Eye (tissue), 1 donor: Measurements from ENCODE around the gene DDX51.

Source experiments
- DNase-seq: peaks from one replicate; pipeline ENCODE4 v3.0.0-alpha.2; 2015

The DDX51 gene

DNA sequence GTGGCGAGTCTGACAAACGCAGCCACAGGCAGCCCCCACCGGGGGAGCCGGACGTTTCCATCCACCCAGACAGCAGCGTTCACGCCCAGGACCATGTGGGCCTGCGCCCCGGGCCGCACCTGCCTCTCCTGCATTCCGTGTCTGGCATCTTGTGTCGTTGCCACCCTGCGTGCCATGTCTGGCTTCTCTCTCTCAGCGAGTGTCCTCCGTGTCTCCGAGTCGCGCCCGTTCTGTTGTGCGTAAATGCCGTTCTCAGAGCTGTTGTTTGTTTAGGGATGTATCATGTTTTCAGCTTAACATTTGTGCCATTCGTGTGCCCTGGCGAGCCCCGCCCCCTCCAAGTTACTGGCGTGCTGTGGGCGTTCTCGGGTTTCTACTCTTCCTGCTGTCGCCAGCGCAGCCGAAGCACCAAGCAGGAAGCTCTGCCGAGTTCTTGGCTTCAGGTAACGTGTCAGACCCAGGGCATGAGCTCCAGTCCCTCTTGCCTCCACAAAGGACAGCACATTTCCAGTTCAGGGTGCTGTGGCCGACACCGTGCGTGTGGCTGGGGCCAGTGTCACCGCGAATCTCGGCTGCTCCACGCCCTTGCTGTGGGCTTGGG is 34.8 kb upstream of the DDX51 start:
- DNase-seq, result no peak

DNA sequence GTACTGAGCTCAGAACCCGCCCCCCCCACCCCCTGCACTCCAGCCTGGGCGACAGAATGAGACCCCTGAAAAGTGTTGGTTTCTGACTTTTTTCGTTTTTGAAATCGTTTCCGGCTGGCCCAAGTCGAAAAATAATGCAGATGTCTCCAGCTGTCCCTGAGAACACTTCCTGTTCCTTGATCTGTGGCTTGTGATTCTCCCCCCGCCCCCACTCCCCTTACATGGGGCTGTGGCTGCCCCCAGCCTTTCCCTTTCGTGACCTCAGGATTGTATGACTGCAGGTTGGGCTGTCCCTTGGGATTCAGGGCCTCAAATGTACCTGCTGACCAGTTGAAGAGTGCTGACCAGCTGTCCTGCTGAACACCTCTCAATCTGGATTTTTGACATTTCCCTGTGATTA is 34.2 kb upstream of the DDX51 start:
- no peak for DNase-seq

DNA sequence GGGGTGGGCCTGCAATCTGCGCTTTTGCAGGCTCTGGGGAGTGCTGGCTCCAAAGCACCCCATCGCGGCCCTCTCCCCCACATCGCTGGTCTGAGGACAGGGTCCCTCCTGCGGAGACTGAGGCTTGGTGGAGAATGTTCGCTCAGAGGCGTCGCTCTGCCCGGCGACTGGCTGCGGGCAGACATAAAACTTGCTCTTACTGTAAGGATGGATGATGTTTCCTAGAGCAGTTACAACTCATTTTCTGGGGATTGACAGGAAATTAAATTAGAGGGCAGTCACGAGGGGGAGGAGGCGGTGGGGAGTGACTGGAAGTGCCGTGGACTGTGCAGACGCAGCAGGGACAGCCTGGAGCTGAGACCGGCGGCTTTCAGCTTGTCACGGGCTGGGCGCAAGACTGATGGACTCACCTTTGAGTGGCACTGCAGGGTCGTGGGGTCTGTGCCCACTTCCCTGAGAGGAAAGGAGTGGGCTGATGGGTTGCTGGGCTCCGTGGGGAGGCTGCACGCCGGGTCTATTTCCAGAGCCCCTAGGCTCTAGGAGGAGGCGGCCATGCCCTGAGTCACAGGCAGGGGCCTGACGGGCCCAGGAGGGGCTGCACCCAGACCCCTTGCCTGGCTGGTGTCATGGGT is 32.9 kb upstream of the DDX51 start:
- no peak for DNase-seq

- no peak for DNase-seq
Measured at GRCh38 chr12:132176385-132176919, 32.3 kb upstream of the DDX51 start.

DNA sequence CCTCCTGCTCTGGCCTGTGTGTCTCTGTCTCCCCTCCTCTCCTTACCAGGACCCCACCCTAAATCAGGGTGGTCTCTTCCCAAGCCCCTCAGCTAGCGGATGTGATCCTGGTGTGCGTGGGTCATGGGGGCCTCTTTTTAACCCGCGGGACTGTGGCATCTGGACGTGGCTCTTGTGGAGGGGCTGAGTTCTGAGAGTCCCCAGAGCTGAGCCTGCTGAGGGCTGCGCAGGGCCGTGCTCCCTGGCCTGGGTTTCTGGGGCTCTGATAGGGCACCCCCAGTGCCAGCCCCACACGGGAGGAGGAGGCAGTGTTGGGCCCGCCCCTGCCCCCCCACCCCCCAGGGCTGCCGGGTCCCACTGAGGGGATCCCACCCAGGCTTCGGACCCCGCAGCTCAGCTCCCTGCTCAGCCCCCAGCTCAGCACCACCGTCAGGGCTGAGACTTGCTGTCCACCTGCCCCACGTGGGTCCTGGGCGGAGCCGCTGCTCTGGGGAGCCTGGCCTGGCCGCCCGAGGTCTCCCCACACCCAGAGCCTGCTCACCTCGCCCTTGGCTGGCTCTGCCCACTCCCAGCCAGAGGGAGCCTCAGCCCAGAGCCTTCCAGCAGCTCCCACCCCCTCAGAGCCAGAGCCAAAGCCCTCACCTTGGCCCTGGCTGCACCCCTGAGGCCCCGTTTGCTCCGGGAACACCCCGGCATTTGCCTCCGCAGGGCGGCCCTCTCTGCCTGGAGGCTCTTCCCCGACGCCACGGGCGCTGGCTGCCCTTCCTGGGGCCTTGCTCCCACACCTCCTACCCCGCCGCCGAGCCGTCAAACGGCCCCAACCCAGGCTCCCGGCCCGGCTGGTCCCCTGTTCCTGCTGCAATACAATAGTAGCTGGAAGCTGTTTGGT is 31.6 kb upstream of the DDX51 start:
- no peak for DNase-seq

DNA sequence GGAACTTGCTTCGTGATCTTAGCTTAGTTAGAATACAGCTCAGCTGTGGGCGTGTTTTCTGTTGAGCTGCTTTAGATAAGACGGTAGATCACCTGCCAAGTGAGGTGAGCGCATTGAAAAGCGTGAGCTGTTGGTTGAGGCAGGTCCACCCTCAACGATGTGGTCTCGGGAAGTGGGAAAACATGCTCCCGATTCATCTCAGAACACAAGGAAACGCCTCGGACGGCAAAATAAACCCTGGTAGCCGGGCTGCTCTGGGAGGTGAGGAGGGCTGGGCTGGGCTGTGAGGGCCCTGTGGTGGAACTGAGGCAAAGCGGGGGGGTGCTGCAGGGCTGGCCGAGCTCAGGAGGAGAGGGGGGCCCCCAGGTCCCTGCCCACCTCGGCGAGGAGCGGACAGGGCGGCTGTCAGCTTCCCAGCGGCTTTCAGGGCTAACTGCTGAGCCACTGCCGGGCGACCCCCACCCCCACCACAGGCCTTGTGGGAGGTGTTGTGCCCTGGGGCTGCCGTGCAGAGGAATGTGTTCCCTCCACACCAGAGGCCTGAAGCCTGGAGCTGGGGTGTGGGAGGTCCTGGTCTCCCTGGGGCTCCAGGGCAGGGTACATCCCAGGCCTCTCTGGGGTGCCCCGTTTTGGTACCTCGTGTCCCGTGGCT is 30.8 kb upstream of the DDX51 start:
- DNase-seq, result no peak

GRCh38 chr12:132174015-132174838 is 30.1 kb upstream of the DDX51 start:
- DNase-seq, result no peak

DNA sequence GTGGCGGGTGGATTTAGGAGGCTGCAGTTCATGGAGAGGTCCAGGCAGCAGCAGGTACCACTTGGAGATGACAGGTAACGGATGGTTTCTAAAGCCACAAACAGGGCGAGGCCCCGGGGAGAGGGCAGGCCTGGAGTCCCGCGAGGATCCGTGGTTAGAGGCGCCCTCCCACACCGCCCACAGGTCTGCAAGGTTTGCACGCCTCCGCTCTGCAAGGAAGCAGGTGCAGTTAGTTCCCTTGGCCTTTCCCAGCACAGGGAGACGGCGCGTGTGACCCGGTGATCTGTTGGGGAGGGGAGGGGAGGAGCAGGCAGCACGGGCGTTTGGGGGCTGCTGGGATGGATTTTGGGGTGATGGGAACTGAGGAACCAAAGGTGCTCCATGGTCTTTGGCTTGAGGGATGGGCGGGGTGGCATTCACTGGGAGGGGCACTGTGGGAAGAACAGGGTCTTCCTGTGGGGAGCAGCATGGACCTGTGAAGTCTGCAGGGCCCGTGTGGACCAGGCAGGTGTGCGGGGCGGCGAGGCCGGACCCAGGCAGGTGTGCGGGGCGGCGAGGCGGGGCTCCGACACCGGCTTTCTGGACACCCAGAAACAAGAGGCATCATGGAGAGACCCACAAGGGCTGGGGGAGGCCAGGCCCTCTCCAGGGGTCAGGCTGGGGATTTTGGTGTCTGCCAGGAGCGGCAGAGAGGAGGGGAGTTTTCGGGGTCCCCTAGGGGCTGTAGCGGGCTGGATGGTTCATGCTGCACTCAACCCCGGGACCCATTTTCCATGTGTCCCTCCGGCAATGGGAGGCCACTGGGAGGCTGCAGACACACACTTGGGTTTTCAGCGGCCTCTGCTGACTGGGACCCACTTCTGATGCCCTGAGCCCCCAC is 29.3 kb upstream of the DDX51 start:
- DNase-seq, result no peak

DNA sequence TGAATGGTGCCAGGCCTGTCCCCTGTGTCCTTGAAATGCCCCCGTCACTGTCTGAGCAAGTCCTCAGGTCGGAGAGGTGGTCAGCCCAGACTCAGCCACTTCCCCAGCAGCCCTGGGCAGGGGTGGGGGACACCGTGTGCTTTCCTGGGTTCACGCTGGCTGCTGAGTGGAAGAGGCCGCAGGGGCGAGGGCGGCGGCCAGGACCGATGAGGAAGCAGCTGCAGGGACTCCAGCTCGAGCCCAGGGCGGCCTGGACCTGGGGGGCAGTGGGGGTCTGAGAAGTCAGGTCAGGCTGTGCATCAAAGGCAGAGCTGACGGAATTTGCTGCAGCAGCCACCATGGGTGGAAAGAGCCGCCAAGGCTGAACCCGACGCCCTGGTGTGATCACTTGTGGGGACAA is 28.5 kb upstream of the DDX51 start:
- no peak for DNase-seq

DNA sequence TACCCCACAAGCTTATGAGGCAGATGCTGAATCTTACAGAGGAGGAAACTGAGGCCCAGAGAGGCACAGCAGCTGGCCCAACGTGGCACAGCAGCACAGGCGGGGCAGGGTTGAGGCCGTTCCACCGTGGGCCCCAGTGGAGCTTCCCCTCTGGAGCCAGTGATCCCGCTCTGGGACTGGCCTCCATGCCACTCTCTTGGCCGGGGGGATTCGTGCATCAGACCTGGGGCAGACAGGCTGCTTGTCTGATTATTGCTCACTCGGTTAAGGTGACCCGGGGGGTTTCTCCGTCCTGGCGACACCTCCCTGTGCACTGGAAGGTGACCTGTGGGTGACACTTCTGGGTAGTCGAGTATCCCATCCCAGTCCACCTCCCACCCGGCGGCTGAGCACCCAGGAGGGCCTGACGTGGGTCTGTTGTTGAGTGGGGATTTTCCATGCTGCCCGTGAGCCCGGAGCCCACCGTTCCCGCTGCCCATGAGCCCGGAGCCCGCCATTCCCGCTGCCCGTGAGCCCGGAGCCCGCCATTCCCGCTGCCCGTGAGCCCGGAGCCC is 27.9 kb upstream of the DDX51 start:
- no peak for DNase-seq

GRCh38 chr12:132171293-132171967 is 27.3 kb upstream of the DDX51 start:
- DNase-seq, result no peak

DNA sequence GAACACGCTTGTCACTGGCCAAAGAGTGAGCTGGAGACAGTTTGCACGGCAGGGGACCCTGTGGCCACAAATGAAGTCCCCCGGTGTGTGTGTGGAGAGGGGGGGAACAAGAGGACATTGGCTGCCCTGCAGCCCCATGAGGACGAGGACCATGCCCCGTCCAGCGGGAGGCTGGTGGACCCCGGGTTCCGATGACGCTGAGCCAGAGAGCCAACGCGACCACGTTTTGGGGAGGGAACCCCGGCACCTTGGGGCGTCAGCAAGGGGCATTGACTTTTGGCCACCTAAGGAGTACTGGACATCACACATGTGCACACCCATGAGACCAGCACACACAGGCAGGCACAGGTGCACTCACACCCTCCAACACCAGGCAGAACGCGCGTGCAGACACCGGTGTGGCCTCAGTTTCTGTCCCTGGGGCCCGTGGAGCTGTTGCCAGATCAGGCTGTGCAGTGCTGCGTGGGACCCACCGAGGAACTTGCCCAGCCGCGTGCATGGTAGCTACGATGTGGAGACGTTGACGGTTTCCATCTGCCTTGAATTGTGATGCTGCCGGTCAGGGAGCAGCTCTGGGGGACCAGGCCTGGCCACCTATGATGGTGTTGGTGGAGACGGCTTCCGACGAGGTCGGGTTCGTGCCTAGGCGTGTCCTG is 26.6 kb upstream of the DDX51 start:
- no peak for DNase-seq

GRCh38 chr12:132170094-132170636 is 26.0 kb upstream of the DDX51 start:
- DNase-seq, result no peak

- no peak for DNase-seq
Measured at GRCh38 chr12:132169376-132169775, 25.3 kb upstream of the DDX51 start.

DNA sequence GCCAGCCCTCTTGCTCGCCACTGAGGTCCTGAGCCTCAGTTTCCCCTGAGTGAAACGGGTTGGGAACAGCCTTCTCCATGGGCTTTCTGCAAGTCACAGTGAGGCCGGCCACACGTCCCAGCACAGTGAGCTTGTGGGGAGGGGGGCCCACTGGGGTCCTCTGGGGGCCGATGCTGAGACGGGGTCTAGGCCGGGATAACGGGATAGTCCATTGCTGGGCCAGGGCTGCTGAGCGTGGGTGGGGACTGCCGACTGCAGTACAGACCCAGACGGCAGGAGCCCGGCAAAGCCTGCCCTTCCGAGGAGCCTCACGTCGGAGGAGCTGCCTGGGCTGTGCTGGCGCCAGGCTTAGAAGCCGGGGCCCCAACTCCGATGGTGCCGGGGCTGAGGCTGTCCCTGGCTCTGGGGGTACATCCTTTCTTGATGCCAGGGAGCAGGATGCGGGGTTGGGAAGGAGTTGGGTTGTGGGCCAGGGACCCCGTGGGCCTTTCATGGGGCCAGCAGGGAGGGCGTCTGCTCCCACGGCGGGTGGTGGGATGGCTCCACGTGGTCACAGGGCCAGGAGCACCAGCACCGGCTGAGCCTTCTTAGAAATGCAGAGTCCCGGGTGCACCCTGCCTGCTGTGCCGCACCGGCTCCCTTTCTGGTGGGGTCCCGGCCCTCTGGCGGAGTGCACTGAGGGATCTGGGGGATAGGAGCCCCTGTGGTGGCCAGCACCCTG is 24.4 kb upstream of the DDX51 start:
- DNase-seq, result no peak

- no peak for DNase-seq
Measured at GRCh38 chr12:132167611-132168310, 23.6 kb upstream of the DDX51 start.

- DNase-seq, result no peak
Measured at GRCh38 chr12:132166801-132167591, 22.9 kb upstream of the DDX51 start.
